Osteoblast (primary cell): ENCODE results near the gene GPR78. TPM values are rescaled to one million over a fixed set of nuclear protein-coding genes. Genes with fewer than 3 reads are reported as not detected.

Experiments used
- DNase-seq: peaks from one replicate; pipeline ENCODE4 v3.0.0; 2011; ENCODE audit warnings: low spot score, mixed read lengths; ENCODE audit not compliant: insufficient read length; ENCODE audit errors: missing footprints
- H2AFZ ChIP-seq: 2 replicates; pipeline ENCODE4 v1.6.0; 2011; ENCODE audit warnings: mild to moderate bottlenecking, low read length
- H3K27ac ChIP-seq: 2 replicates; pipeline ENCODE4 v1.5.1; 2011; ENCODE audit warnings: mild to moderate bottlenecking, low read depth, low read length, moderate library complexity
- H3K27me3 ChIP-seq: 2 replicates; pipeline ENCODE4 v1.6.0; 2012; ENCODE audit warnings: mild to moderate bottlenecking, control low read depth, inconsistent platforms, low read length, moderate library complexity; ENCODE audit not compliant: insufficient read depth
- H3K36me3 ChIP-seq: 2 replicates; pipeline ENCODE4 v1.5.1; 2011; ENCODE audit warnings: mild to moderate bottlenecking, low read length, control low read depth, moderate library complexity; ENCODE audit not compliant: insufficient read depth
- H3K4me1 ChIP-seq: 2 replicates; pipeline ENCODE4 v1.5.1; 2011; ENCODE audit warnings: mild to moderate bottlenecking, low read length, control low read depth, moderate library complexity; ENCODE audit not compliant: insufficient read depth
- H3K4me2 ChIP-seq: 2 replicates; pipeline ENCODE4 v1.6.0; 2011; ENCODE audit warnings: mild to moderate bottlenecking, low read length; ENCODE audit not compliant: insufficient read depth
- H3K4me3 ChIP-seq: fragments of 200-600 bp; sonication (generic); 3 replicates; pipeline ENCODE4 v1.5.1; 2012; ENCODE audit warnings: mild to moderate bottlenecking, low read length, inconsistent platforms; ENCODE audit not compliant: insufficient read depth
- H3K79me2 ChIP-seq: 2 replicates; pipeline ENCODE4 v1.6.0; 2012; ENCODE audit warnings: mild to moderate bottlenecking, low read length, control low read depth, inconsistent platforms; ENCODE audit not compliant: insufficient read depth
- H3K9me3 ChIP-seq: 2 replicates; pipeline ENCODE4 v1.5.1; 2011; ENCODE audit warnings: low read depth, low read length, control low read depth
- H4K20me1 ChIP-seq: 2 replicates; pipeline ENCODE4 v1.6.0; 2012; ENCODE audit warnings: mild to moderate bottlenecking, low read length, control low read depth; ENCODE audit not compliant: insufficient read depth
- CTCF ChIP-seq: IDR thresholded peaks from 2 replicates; pipeline ENCODE4 v1.5.1; 2011; ENCODE audit warnings: mild to moderate bottlenecking, low read depth, low read length, moderate library complexity; ENCODE audit errors: extremely low read depth
- total RNA-seq: library from RNA; depleted of rRNA; stranded (reverse); fragments of >200 nt; gene quantifications from 2 replicates; pipeline ENCODE4 v1.2.3, GENCODE V29; 2012

The GPR78 gene
- total RNA-seq, 1 donor = 1.8 TPM

- TF ChIP-seq CTCF = no peak
- Histone ChIP-seq H3K27ac (no peak overlapping the region), H3K4me2 (no peak overlapping the region), H3K36me3 (no peaks in the 10 kb centered on the region), H3K4me1 (no peaks in the 10 kb centered on the region), H2AFZ (no peak overlapping the region), H3K79me2 (no peaks in the 10 kb centered on the region), H3K9me3 (no peaks in the 10 kb centered on the region), H4K20me1 (no peaks in the 10 kb centered on the region), H3K27me3 (peaks cover 24% of the 10 kb centered on the region), H3K4me3 (no peak overlapping the region)
- DNase-seq = peak; percentile 47
Measured at GRCh38 chr4:8577972-8578371, 2.2 kb upstream of the GPR78 start.

- no peak for TF ChIP-seq CTCF
- peaks cover 24% of the 10 kb centered on the region for H3K27me3 ChIP-seq
Measured at GRCh38 chr4:8578717-8579116, 1.5 kb upstream of the GPR78 start.

GRCh38 chr4:8579526-8580320, 469 bp upstream of the GPR78 start:
- Histone ChIP-seq H3K27ac (no peak overlapping the region), H3K79me2 (no peaks in the 10 kb centered on the region), H3K4me3 (no peak overlapping the region), H3K4me2 (no peak overlapping the region), H3K9me3 (no peaks in the 10 kb centered on the region), H2AFZ (no peak overlapping the region), H4K20me1 (no peaks in the 10 kb centered on the region), H3K36me3 (no peaks in the 10 kb centered on the region), H3K27me3 (peaks cover 28% of the 10 kb centered on the region), H3K4me1 (no peaks in the 10 kb centered on the region)
- peak; percentile 80 for DNase-seq
- no peak for TF ChIP-seq CTCF

More at GRCh38 chr4:8578717-8579116, 1.5 kb upstream of the GPR78 start:
- Histone ChIP-seq H3K79me2 (no peaks in the 10 kb centered on the region), H3K4me3 (no peak overlapping the region), H3K4me2 (no peak overlapping the region), H3K9me3 (no peaks in the 10 kb centered on the region), H4K20me1 (no peaks in the 10 kb centered on the region), H3K36me3 (no peaks in the 10 kb centered on the region), H3K4me1 (no peaks in the 10 kb centered on the region), H3K27ac (no peak overlapping the region), H2AFZ (no peak overlapping the region)
- DNase-seq = no peak

- no peak overlapping the region for H2AFZ ChIP-seq
- H3K4me1 ChIP-seq = no peaks in the 10 kb centered on the region
- H4K20me1 ChIP-seq = no peaks in the 10 kb centered on the region
- no peak overlapping the region for H3K27ac ChIP-seq
- H3K36me3 ChIP-seq = no peaks in the 10 kb centered on the region
- no peaks in the 10 kb centered on the region for H3K9me3 ChIP-seq
- DNase-seq = peak; percentile 55
- no peak overlapping the region for H3K4me2 ChIP-seq
- TF ChIP-seq CTCF = no peak
- H3K27me3 ChIP-seq = peaks cover 41% of the 10 kb centered on the region
- no peaks in the 10 kb centered on the region for H3K79me2 ChIP-seq
- H3K4me3 ChIP-seq = no peak overlapping the region
Measured at GRCh38 chr4:8581094-8581861, 1.1 kb downstream of the GPR78 start.
